Psoas muscle (tissue), 8 donors: ENCODE measurements around the gene ZNF75A. TPM values are rescaled to one million over a fixed set of nuclear protein-coding genes. Genes with fewer than 3 reads are reported as not detected.
A peak's percentile ranks its signal among the peaks of the same experiment; 100 is the strongest.

Source experiments
- ATAC-seq, 4 donors: fragments of 200-7000 bp; cut with Tn5 transposase; one replicate each; pipeline ENCODE4 v1.9.1; 2020; ENCODE audit warnings: moderate library complexity in 3 of 4, mild to moderate bottlenecking in 2 of 4
- DNase-seq, 2 donors: peaks; one replicate each; pipeline ENCODE4 v3.0.0-alpha.2; 2020
- H3K27ac ChIP-seq: fragments of 200-600 bp; one replicate; pipeline ENCODE4 v1.8.0; 2022
- H3K27me3 ChIP-seq, 3 donors: fragments of 200-600 bp in 1 of 3; one replicate each; pipeline versions ENCODE4 v1.6.1 to v1.8.0; 2013 to 2022; ENCODE audit warnings: low read length in 2 of 3, mild to moderate bottlenecking in 2 of 3, moderate library complexity in 1 of 3; ENCODE audit not compliant: insufficient read depth in 3 of 3
- H3K36me3 ChIP-seq, 2 donors: fragments of 200-600 bp in 1 of 2; one replicate each; pipeline versions ENCODE4 v1.6.1 to v1.8.0; 2013 to 2022; ENCODE audit warnings: low read depth in 1 of 2, mild to moderate bottlenecking in 1 of 2, moderate library complexity in 1 of 2; ENCODE audit not compliant: insufficient read depth in 1 of 2
- H3K4me1 ChIP-seq: fragments of 200-600 bp; one replicate; pipeline ENCODE4 v1.8.0; 2022
- H3K4me3 ChIP-seq: fragments of 200-600 bp; one replicate; pipeline ENCODE4 v1.8.0; 2022; ENCODE audit warnings: mild to moderate bottlenecking
- H3K9me3 ChIP-seq: fragments of 200-600 bp; one replicate; pipeline ENCODE4 v1.8.0; 2022
- CTCF ChIP-seq: fragments of 200-600 bp; IDR thresholded peaks from one replicate; pipeline ENCODE4 v1.8.0; 2022; ENCODE audit warnings: antibody characterized with exemption
- WGBS, 3 donors: extraction: QIAGEN DNeasy Blood & Tissue Kit; methylation state at CpG; one replicate each; pipeline versions ENCODE4 v1.1.6 to v1.1.7; 2013; 5-methylcytosine and 5-hydroxymethylcytosine counted together
- intact Hi-C, 2 donors: fragments of 100-400 bp; cut with DNase I; formaldehyde crosslinking; loops; one replicate each; pipeline versions ENCODE4 v1.11.0 to v1.14.2; 2022
- polyA plus RNA-seq, 3 donors: library from polyadenylated mRNA; stranded (reverse); fragments of 200-250 nt; gene quantifications; one replicate each; pipeline ENCODE4 v1.2.3, GENCODE V29; 2013
- total RNA-seq, 4 donors: library from RNA; stranded (reverse); fragmentation: NEBNext Ultra II Directional in 2 of 4; extraction: Animal tissue kit (Norgen Biotek cat#: 25700) in 2 of 4; gene quantifications; one replicate each; pipeline versions ENCODE4 v1.2.1 to v1.2.4, GENCODE V29; 2021 to 2023
- donor health status: healthy with polysubstance abuse.
- donor health status: DM: no; HTN: no; CAD: no; lungs with moderate emphysema.
- donor health status: Bipolar disorder and iron deficiency.
- donor health status: healthy.
- donor health status: DM: yes; HTN: yes; CAD: no.
- donor health status: DM: no; HTN: no; CAD: no.
- donor health status: DM: no; HTN: no; CAD: no.
- donor health status: DM: yes; HTN: yes; CAD: no.

ZNF75A gene
- total and polyA plus RNA-seq, 7 donors = 7.4 to 20.5 (median 13.8) TPM

GRCh38 chr16:3282103-3282729, 23.1 kb upstream of the ZNF75A start:
- ATAC-seq (peak; percentile 24 to 43 (median 33)), DNase-seq (no peak)
- H3K4me1 ChIP-seq = peaks cover 15% of the 10 kb centered on the region
- TF ChIP-seq CTCF = no peak
- 14 to 18% (median 15%) methylated on average over 29 of the region's 29 CpGs for WGBS, 3 donors
- H3K9me3 ChIP-seq = no peaks in the 10 kb centered on the region
- H3K27ac ChIP-seq = peak overlapping the region; percentile 100
- H3K4me3 ChIP-seq = peak overlapping the region; percentile 76
- no peaks in the 10 kb centered on the region for H3K27me3 ChIP-seq
- intact Hi-C loops = loop anchor here (2.0 to 5.0 kb wide), 4 partner anchors 17 to 220 kb away; partner anchors contain the start of genes CLUAP1 (in 1 of the 2), TIGD7 (in 1 of the 2), ZNF200 (in 1 of the 2) and ZNF75A (in 1 of the 2)
- peaks cover 2 to 18% of the 10 kb centered on the region in 2 donors for H3K36me3 ChIP-seq

GRCh38 chr16:3282730-3283542, 22.4 kb upstream of the ZNF75A start, which contains the start of gene ZNF263:
Gene ZNF263, plus strand, starts transcription at chr16:3283491. Its CDS starts 328 bp downstream, at chr16:3283819.
- ATAC-seq (peak; percentile 96 to 98 (median 97)), DNase-seq (peak; percentile 96 to 97)
- Histone ChIP-seq H3K4me3 (peak within 1 kb of the TSS; percentile 76), H3K36me3 (peaks cover 2 to 23% of the 10 kb centered on the region in 2 donors), H3K4me1 (peaks cover 15% of the 10 kb centered on the region), H3K27ac (peak within 1 kb of the TSS; percentile 100), H3K27me3 (no peaks in the 10 kb centered on the region), H3K9me3 (no peaks in the 10 kb centered on the region)
- intact Hi-C loops = loop anchor here (1.0 to 5.0 kb wide), 6 partner anchors 18 to 219 kb away; partner anchors contain the start of genes TIGD7 (in 2 of the 2), ZNF75A (in 2 of the 2), CLUAP1 (in 1 of the 2) and ZNF200 (in 1 of the 2)
- WGBS, 3 donors = 0 to 1% (median 0%) methylated on average over 72 of the region's 72 CpGs
- TF ChIP-seq CTCF = no peak

- peak overlapping the region; percentile 100 for H3K27ac ChIP-seq
- no peaks in the 10 kb centered on the region for H3K27me3 ChIP-seq
- ATAC-seq = no peak
- peaks cover 8% of the 10 kb centered on the region for H3K9me3 ChIP-seq
- no peak for TF ChIP-seq CTCF
- 4 to 5% (median 5%) methylated on average over 46 to 56 of the region's 56 CpGs for WGBS, 3 donors
- peaks cover 6 to 31% of the 10 kb centered on the region in 2 donors for H3K36me3 ChIP-seq
- H3K4me3 ChIP-seq = peak overlapping the region; percentile 76
- peak; percentile 37 to 68 for DNase-seq
- H3K4me1 ChIP-seq = peaks cover 15% of the 10 kb centered on the region
- intact Hi-C loops = loop anchor here (1.0 to 5.0 kb wide), 6 partner anchors 19 to 219 kb away; partner anchors contain the start of genes TIGD7 (in 2 of the 2), ZNF75A (in 2 of the 2), CLUAP1 (in 1 of the 2) and ZNF200 (in 1 of the 2)
Observed at GRCh38 chr16:3283543-3284447, 21.5 kb upstream of the ZNF75A start.

- no peak for DNase-seq
- no peak for TF ChIP-seq CTCF
- intact Hi-C loops = no loop called here
- peaks cover 15 to 44% of the 10 kb centered on the region in 2 donors for H3K36me3 ChIP-seq
- peaks cover 15% of the 10 kb centered on the region for H3K4me1 ChIP-seq
- H3K27me3 ChIP-seq = peaks cover 0 to 2% (median 0%) of the 10 kb centered on the region in 3 donors
- peaks cover 21% of the 10 kb centered on the region for H3K9me3 ChIP-seq
- 83 to 89% (median 88%) methylated on average over 6 of the region's 6 CpGs for WGBS, 3 donors
- peak overlapping the region; percentile 76 for H3K4me3 ChIP-seq
- no peak for ATAC-seq
- H3K27ac ChIP-seq = no peak overlapping the region
Observed at GRCh38 chr16:3285131-3285530, 20.2 kb upstream of the ZNF75A start.
